Measurements from ENCODE around the gene C1QTNF8. TPM values are rescaled to one million over a fixed set of nuclear protein-coding genes. Genes with fewer than 3 reads are reported as not detected.

C1QTNF8 gene
- total RNA-seq, 2 donors from 2014 or later: 0.34 TPM; not detected in 1

DNA sequence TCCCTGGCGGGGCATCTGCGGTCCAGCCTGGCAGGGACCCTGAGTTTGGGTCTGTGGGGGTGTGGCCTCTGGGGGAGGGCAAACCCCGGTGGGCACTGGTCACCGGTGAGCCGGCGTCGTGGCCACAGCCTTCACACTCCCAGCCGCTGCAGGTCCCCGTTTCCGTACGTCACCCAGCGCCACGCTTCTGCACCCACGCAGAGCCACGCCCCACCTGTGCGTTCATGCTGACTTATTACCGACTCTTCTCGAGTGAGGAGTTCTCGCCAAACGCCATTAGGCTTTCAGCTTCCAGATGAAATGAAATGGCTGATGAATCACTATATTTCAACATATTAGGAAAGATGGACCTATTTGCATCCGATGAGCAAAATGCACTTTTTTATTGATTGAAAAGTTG is 32.3 kb downstream of the C1QTNF8 start:
- H3K27me3 ChIP-seq (replicated peaks; ENCODE audit: insufficient read depth): peaks cover 21% of the 10 kb centered on the region
- DNase-seq (ENCODE audit: low spot score): no peak
- intact Hi-C loops (cut with DNase I): no loop called here
- 73% methylated on average over 21 of the region's 21 CpGs for WGBS
- no peak overlapping the region for H3K4me3 ChIP-seq
- TF ChIP-seq, protein P1, sequence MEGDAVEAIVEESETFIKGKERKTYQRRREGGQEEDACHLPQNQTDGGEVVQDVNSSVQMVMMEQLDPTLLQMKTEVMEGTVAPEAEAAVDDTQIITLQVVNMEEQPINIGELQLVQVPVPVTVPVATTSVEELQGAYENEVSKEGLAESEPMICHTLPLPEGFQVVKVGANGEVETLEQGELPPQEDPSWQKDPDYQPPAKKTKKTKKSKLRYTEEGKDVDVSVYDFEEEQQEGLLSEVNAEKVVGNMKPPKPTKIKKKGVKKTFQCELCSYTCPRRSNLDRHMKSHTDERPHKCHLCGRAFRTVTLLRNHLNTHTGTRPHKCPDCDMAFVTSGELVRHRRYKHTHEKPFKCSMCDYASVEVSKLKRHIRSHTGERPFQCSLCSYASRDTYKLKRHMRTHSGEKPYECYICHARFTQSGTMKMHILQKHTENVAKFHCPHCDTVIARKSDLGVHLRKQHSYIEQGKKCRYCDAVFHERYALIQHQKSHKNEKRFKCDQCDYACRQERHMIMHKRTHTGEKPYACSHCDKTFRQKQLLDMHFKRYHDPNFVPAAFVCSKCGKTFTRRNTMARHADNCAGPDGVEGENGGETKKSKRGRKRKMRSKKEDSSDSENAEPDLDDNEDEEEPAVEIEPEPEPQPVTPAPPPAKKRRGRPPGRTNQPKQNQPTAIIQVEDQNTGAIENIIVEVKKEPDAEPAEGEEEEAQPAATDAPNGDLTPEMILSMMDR (IDR thresholded peaks at IDR 0.05): no peak
- TF ChIP-seq POLR2AphosphoS5 (IDR thresholded peaks at IDR 0.05) (no peak), POLR2A (IDR thresholded peaks at IDR 0.05) (no peak)
- H3K27ac ChIP-seq: no peak overlapping the region
- no peaks in the 10 kb centered on the region for H3K36me3 ChIP-seq
- H3K9me3 ChIP-seq: no peaks in the 10 kb centered on the region
- no peaks in the 10 kb centered on the region for H3K4me1 ChIP-seq (replicated peaks)

DNA sequence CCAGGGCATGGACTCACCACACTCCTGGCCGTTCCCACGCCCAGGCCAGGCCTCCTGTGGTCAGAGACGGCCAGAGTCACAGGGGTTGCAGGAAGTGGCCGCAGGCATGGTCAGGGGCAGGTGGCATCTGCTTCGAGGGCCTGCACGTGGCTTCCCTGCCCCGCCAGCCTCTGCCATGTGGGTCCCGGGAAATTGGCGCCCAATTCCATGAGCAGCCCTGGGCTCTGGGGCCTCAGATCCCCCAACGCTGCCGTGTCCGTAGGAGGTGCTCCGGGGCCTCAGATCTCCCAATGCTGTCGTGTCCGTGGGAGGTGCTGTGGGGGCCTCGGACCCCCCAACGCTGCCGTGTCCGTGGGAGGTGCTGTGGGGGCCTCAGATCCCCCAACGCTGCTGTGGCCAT is 33.1 kb downstream of the C1QTNF8 start:
- Histone ChIP-seq H3K27ac (no peak overlapping the region), H3K36me3 (no peaks in the 10 kb centered on the region), H3K27me3 (replicated peaks; ENCODE audit: insufficient read depth) (peaks cover 14% of the 10 kb centered on the region), H3K4me1 (replicated peaks) (no peaks in the 10 kb centered on the region), H3K4me3 (no peak overlapping the region), H3K9me3 (no peaks in the 10 kb centered on the region)
- TF ChIP-seq POLR2AphosphoS5 (IDR thresholded peaks at IDR 0.05): no peak
- TF ChIP-seq, protein P1 (IDR thresholded peaks at IDR 0.05): no peak
- WGBS: 78% methylated on average over 16 of the region's 20 CpGs
- DNase-seq (ENCODE audit: low spot score): no peak
- intact Hi-C loops (cut with DNase I): no loop called here

DNA sequence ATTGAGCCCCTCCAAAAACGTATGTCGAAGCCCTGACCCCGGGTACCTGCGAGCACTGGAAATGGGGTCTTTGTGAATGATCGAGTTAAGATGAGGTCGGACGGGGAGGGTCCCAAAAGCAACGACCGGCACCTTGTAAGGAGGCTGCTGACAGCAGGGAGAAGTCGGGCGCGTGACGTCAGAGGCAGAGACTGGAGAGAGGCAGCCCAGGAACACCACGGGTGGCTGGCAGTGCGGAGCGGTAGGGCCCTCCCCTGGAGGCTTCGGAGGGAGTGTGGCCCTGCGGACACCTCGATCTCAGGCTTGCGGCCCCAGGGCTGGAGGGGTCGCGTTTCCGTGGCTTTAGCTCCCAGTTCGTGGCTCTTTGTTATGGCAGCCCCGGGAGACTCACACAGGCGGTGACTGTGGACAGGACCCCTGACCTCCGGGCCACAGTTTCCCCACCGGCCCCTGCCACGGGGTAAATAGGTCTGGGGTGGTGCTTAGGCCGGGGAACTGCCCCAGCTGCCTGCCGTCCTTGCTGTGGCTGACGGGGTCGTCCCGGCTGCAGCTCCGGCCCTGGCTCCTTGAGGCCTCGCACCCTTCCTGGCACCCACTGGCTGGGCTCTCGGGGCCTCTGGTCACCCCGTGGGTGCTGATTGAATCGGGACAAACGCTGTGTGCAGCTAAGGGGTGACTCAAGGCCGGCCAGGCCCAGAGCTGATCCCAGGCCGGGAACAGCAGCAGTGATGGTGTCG is 34.1 kb downstream of the C1QTNF8 start:
- no peak for DNase-seq (ENCODE audit: low spot score)
- H3K27me3 ChIP-seq (replicated peaks; ENCODE audit: insufficient read depth): peaks cover 14% of the 10 kb centered on the region
- TF ChIP-seq, protein P1 (IDR thresholded peaks at IDR 0.05): no peak
- TF ChIP-seq POLR2AphosphoS5 (IDR thresholded peaks at IDR 0.05) (no peak), POLR2A (IDR thresholded peaks at IDR 0.05) (no peak)
- no peaks in the 10 kb centered on the region for H3K9me3 ChIP-seq
- WGBS: 90% methylated on average over 43 of the region's 43 CpGs
- no peaks in the 10 kb centered on the region for H3K36me3 ChIP-seq
- no peaks in the 10 kb centered on the region for H3K4me1 ChIP-seq (replicated peaks)
- H3K4me3 ChIP-seq: no peak overlapping the region
- no peak overlapping the region for H3K27ac ChIP-seq
- intact Hi-C loops (cut with DNase I): no loop called here

DNA sequence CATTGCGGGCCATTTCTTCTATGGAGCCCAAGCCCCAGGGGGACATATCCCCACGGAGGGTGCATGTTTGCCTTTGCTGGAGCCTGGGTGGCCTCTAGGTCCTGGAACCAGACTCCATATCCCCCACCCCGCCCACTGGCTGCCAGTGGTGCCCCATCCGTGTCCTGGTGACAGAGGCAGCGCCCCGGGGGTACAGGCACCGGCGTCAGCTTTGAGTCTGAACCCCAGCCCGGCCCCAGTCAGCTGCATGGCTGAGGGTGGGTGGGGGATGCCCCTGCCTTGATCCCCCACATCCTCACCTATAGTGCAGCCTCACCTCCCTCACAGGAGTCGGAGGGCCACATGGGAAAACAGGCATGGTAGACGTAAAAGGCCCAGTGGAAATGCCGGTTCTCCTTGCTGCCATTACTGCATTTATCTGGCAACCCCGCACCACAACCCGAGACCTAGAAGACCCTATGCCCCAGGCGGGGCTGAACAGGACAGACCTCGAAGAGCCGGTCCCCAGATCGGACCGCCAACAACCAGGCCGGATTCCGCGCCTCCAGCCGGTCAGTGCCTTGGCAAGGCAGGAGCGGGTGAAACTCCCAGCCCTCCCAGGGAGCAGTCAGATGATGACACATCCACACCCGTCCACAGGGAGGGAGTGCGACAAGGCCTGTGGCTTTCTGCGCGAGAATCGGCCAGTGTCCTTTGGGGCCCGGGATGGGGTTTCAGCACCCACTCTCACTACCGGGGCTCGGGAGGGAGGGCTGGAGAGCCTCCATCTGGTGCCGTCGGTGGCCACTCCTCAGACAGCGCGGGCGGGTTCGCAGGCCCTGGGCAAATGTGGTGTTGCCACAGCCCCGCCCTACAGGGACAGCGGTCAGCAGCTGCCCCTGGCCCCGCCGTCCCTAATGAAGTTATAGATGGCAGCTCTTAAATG is 35.4 kb downstream of the C1QTNF8 start:
- H3K27ac ChIP-seq: no peak overlapping the region
- DNase-seq (ENCODE audit: low spot score): no peak
- H3K27me3 ChIP-seq (replicated peaks; ENCODE audit: insufficient read depth): peaks cover 3% of the 10 kb centered on the region
- H3K36me3 ChIP-seq: no peaks in the 10 kb centered on the region
- TF ChIP-seq, protein P1 (IDR thresholded peaks at IDR 0.05): no peak
- TF ChIP-seq POLR2A (IDR thresholded peaks at IDR 0.05) (no peak), POLR2AphosphoS5 (IDR thresholded peaks at IDR 0.05) (no peak)
- 76% methylated on average over 42 of the region's 42 CpGs for WGBS
- H3K4me1 ChIP-seq (replicated peaks): no peaks in the 10 kb centered on the region
- intact Hi-C loops (cut with DNase I): no loop called here
- no peak overlapping the region for H3K4me3 ChIP-seq
- H3K9me3 ChIP-seq: no peaks in the 10 kb centered on the region

Measured in prostate gland (tissue), 2 donors.